ENCODE data around the gene MXI1. TPM values are rescaled to one million over a fixed set of nuclear protein-coding genes. Genes with fewer than 3 reads are reported as not detected.

Gene MXI1
- total and polyA plus RNA-seq, 4 donors = 64.1 to 90.1 (median 81.6) TPM

DNA sequence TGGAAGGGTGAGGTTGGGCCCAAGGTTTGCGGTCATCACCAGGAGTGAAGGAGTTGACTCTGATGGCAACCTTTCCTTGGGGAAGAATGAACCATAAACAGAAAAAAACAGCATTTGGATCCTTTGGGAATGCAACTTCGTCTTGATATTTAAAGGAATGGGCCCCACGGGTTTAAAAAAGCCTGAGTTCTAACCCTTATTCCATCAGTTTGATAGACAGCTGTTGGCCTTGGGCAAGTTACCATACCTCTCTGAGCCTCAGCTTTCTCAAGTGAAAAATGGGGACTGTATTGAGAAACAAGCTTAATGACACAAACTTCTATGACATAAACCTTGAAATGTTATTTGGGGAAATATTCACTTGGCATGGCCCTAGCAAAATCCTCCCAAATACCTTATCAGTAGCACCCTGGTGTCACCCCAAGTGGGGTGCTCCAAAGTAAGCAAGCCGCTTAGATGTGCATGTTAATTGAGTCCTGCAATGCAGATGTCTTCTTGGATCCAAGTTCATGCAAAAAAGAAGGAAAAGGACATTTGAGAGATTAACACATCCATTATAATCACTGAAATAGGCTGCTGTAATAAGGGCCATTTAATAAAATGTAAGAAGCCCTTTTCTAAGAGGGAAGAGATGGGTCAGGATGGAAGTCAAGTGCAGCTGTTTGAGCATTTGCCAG is 13.8 kb downstream of the MXI1 start:
- H3K4me1 ChIP-seq (ENCODE audit: control insufficient read depth, insufficient read depth, low read length) = peaks cover 26% of the 10 kb centered on the region
- H3K27ac ChIP-seq (ENCODE audit: low read depth, low read length) = peak overlapping the region; percentile 94
- H3K9me3 ChIP-seq (ENCODE audit: control insufficient read depth, insufficient read depth, low read length) = no peaks in the 10 kb centered on the region
- no CpG with 5 or more reads among the region's 4 CpGs for WGBS (ENCODE audit: insufficient coverage)
- H3K27me3 ChIP-seq (ENCODE audit: control insufficient read depth, insufficient read depth, low read length) = no peaks in the 10 kb centered on the region
- peak overlapping the region; percentile 54 for H3K4me3 ChIP-seq (ENCODE audit: low read depth, low read length)
- no peaks in the 10 kb centered on the region for H3K36me3 ChIP-seq (ENCODE audit: control insufficient read depth, insufficient read depth, low read length)
- DNase-seq (ENCODE audit: low read depth in 4 of 6, low spot score in 6 of 6) = no peak

DNA sequence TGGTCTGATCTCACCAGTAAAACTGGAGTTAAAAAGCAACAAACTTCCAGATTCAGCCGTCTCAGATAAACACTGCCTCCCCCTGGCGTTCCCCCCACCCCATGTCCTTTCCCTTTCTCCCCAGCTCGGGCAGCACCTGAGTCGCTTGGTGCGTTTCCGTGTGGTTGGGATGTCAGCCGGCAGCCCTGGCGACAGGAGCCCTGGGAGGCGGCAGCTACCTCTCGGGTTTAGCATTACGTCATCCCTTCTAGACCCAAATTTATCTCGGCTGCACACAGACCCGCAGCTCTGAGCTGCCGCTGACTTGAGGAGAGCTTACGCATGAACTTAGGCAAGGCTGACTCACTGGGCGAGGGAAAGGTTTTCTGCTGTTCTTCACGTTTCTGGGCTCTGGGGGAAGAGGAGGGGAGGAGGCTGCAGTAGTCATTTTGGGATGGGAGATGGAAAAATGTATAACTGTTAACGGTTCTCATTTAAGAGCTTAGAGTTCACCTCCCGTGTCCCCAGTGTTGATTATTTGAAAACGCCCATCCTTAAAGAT is 14.4 kb downstream of the MXI1 start:
- peak overlapping the region; percentile 54 for H3K4me3 ChIP-seq (ENCODE audit: low read depth, low read length)
- no peaks in the 10 kb centered on the region for H3K27me3 ChIP-seq (ENCODE audit: control insufficient read depth, insufficient read depth, low read length)
- no peaks in the 10 kb centered on the region for H3K9me3 ChIP-seq (ENCODE audit: control insufficient read depth, insufficient read depth, low read length)
- peaks cover 23% of the 10 kb centered on the region for H3K4me1 ChIP-seq (ENCODE audit: control insufficient read depth, insufficient read depth, low read length)
- peak in 4 of 6 donors; percentile 40 to 87 (median 70) for DNase-seq (ENCODE audit: low read depth in 4 of 6, low spot score in 6 of 6)
- 3% methylated on average over 18 of the region's 20 CpGs for WGBS (ENCODE audit: insufficient coverage)
- no peaks in the 10 kb centered on the region for H3K36me3 ChIP-seq (ENCODE audit: control insufficient read depth, insufficient read depth, low read length)
- H3K27ac ChIP-seq (ENCODE audit: low read depth, low read length) = peak overlapping the region; percentile 94

DNA sequence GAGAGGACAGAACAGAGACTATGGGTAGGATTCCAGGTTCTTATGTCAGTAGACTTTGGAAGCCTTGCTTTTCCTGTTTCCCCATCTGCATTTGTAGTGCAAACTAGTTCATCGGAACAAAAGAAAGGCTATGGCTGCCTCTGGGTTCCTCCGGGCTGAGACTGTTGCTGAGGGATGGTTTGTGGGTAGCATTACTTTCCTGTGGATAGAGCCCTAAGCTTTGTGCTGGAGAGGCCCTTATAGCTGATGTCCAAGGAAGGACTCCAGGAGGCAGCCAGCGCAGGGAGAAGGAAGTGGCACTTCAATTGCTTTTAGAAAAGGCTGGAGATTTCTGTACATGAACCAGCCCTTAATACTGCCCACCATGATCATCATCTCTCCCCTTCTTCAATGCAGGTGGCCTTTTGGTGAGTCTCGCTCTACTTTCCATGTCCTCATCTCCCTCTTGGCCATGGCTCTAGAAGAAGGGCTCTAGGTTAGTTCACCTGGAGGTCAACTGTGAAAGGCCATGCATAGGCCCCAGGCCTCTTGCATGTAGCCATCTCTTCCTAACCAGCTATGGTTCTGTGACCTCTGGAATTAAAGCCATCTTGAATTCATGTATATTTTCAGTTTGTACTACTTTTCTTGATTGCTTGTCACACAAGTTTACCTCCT is 15.4 kb downstream of the MXI1 start:
- Histone ChIP-seq H3K27me3 (ENCODE audit: control insufficient read depth, insufficient read depth, low read length) (no peaks in the 10 kb centered on the region), H3K4me3 (ENCODE audit: low read depth, low read length) (no peak overlapping the region), H3K9me3 (ENCODE audit: control insufficient read depth, insufficient read depth, low read length) (no peaks in the 10 kb centered on the region), H3K4me1 (ENCODE audit: control insufficient read depth, insufficient read depth, low read length) (peaks cover 27% of the 10 kb centered on the region), H3K36me3 (ENCODE audit: control insufficient read depth, insufficient read depth, low read length) (no peaks in the 10 kb centered on the region), H3K27ac (ENCODE audit: low read depth, low read length) (peak overlapping the region; percentile 94)
- WGBS (ENCODE audit: insufficient coverage) = 74% methylated on average over 3 of the region's 4 CpGs
- no peak for DNase-seq (ENCODE audit: low read depth in 4 of 6, low spot score in 6 of 6)

DNA sequence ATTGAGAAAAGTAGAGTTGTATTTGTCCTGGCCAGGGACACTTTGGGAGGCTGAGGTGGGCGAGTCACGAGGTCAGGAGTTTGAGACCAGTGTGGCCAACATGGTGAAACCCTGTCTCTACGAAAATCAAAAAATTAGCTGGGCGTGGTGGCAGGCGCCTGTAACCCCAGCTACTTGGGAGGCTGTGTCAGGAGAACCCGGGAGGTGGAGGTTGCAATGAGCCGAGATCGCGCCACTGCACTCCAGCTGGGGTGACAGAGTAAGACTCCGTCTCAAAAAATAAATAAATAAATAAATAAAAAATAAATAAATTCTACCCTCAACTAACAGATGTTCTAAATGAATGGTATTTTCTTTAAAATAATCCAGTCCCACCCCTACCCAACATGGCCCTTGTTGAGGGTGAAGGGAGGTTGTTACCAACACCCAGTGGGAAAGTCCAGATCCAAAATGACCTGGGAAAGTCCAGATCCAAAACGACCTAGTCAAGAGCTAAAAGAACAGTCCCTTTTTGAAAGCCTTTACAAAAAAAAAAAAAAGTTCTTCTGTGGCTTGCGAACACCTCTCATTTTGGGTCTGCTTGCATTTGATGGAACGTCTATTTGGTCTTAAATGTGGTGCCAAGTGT is 16.0 kb downstream of the MXI1 start:
- 98% methylated on average over 6 of the region's 13 CpGs for WGBS (ENCODE audit: insufficient coverage)
- peaks cover 30% of the 10 kb centered on the region for H3K4me1 ChIP-seq (ENCODE audit: control insufficient read depth, insufficient read depth, low read length)
- no peak overlapping the region for H3K4me3 ChIP-seq (ENCODE audit: low read depth, low read length)
- no peaks in the 10 kb centered on the region for H3K9me3 ChIP-seq (ENCODE audit: control insufficient read depth, insufficient read depth, low read length)
- no peaks in the 10 kb centered on the region for H3K27me3 ChIP-seq (ENCODE audit: control insufficient read depth, insufficient read depth, low read length)
- H3K36me3 ChIP-seq (ENCODE audit: control insufficient read depth, insufficient read depth, low read length) = no peaks in the 10 kb centered on the region
- H3K27ac ChIP-seq (ENCODE audit: low read depth, low read length) = peak overlapping the region; percentile 94
- no peak for DNase-seq (ENCODE audit: low read depth in 4 of 6, low spot score in 6 of 6)

DNA sequence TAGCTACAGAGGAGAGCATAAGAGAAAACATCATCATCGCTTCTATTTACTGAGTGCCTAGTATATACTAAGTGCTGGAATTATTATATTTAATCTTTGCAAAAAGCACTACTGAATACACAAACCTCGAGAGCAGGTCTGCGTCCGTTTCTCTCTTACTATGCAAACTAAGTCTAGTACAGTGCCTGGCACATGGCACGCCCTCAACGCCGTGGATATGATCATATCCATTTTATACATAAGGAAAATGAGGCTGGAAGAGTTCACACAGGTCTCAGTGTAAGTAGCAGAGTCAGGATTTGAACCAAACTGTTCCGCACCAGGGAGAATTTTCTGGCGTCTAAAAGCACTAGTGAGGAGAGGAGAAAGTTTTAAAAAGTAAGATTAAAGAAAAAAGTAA is 17.6 kb downstream of the MXI1 start:
- Histone ChIP-seq H3K9me3 (ENCODE audit: control insufficient read depth, insufficient read depth, low read length) (no peaks in the 10 kb centered on the region), H3K27me3 (ENCODE audit: control insufficient read depth, insufficient read depth, low read length) (no peaks in the 10 kb centered on the region), H3K4me3 (ENCODE audit: low read depth, low read length) (peak overlapping the region; percentile 49), H3K27ac (ENCODE audit: low read depth, low read length) (peak overlapping the region; percentile 79), H3K36me3 (ENCODE audit: control insufficient read depth, insufficient read depth, low read length) (no peaks in the 10 kb centered on the region), H3K4me1 (ENCODE audit: control insufficient read depth, insufficient read depth, low read length) (peaks cover 27% of the 10 kb centered on the region)
- WGBS (ENCODE audit: insufficient coverage) = 64% methylated on average over 3 of the region's 9 CpGs
- no peak for DNase-seq (ENCODE audit: low read depth in 4 of 6, low spot score in 6 of 6)

DNA sequence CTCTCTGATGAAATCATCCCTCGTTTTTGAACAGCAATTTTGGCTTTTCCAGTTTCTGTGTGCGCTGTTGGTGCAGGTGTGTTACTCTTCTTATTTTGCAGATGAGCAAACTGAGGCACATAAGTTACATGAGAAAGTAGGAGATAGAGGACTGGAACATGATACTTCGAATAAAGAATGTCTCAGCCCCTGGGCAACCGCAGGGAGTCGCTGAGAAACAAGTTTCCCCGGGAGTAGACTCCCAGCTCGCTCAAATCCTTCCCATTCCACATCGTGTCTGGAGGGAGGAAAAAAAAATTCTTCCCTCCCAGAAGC is 18.0 kb downstream of the MXI1 start:
- Histone ChIP-seq H3K27me3 (ENCODE audit: control insufficient read depth, insufficient read depth, low read length) (no peaks in the 10 kb centered on the region), H3K36me3 (ENCODE audit: control insufficient read depth, insufficient read depth, low read length) (no peaks in the 10 kb centered on the region), H3K9me3 (ENCODE audit: control insufficient read depth, insufficient read depth, low read length) (no peaks in the 10 kb centered on the region), H3K27ac (ENCODE audit: low read depth, low read length) (peak overlapping the region; percentile 79), H3K4me3 (ENCODE audit: low read depth, low read length) (peak overlapping the region; percentile 49), H3K4me1 (ENCODE audit: control insufficient read depth, insufficient read depth, low read length) (peaks cover 27% of the 10 kb centered on the region)
- WGBS (ENCODE audit: insufficient coverage) = 0% methylated on average over 1 of the region's 8 CpGs
- DNase-seq (ENCODE audit: low read depth in 4 of 6, low spot score in 6 of 6) = no peak

DNA sequence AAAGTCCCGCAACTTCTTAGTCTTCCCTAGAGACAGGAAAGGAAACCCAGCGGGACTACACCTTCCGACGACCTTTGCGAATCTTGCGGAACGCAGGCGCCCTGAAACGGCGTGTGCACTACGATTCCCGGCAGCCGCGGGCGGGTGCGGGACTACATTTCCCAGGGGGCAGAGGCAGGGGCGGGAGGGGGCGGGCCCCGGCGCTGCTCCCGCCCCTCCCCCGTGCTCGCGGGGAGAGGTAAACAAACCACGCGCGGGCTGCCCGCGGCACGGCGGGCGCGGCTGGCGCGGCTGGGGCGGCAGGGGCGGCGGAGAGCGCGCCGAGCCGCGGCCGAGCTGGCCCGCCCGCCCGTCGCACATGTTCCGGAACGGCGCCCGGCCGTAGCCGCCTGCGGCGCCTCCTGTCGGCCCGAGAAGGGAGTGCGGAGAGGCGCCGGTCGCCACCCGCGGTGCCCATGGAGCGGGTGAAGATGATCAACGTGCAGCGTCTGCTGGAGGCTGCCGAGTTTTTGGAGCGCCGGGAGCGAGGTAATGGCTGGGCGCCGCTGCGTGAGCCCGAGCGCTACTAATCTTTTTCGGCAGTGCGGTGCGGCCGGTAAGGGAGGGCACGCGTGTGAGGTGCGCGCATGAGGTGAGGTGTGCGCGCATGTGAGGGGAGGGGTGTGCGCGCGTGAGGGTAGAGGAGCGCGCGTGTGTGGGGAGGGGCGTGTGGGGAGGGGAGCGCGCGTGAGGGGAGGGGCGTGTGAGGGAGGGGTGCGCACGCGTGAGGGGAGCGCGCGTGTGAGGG is 18.5 kb downstream of the MXI1 start:
- peak overlapping the region; percentile 83 for H3K4me3 ChIP-seq (ENCODE audit: low read depth, low read length)
- H3K9me3 ChIP-seq (ENCODE audit: control insufficient read depth, insufficient read depth, low read length) = no peaks in the 10 kb centered on the region
- H3K4me1 ChIP-seq (ENCODE audit: control insufficient read depth, insufficient read depth, low read length) = peaks cover 27% of the 10 kb centered on the region
- peak overlapping the region; percentile 96 for H3K27ac ChIP-seq (ENCODE audit: low read depth, low read length)
- WGBS (ENCODE audit: insufficient coverage) = under 1% methylated on average over 84 of the region's 103 CpGs
- H3K27me3 ChIP-seq (ENCODE audit: control insufficient read depth, insufficient read depth, low read length) = no peaks in the 10 kb centered on the region
- DNase-seq (ENCODE audit: low read depth in 4 of 6, low spot score in 6 of 6) = peak in 5 of 6 donors; percentile 75 to 97 (median 88)
- peaks cover 1% of the 10 kb centered on the region for H3K36me3 ChIP-seq (ENCODE audit: control insufficient read depth, insufficient read depth, low read length)

DNA sequence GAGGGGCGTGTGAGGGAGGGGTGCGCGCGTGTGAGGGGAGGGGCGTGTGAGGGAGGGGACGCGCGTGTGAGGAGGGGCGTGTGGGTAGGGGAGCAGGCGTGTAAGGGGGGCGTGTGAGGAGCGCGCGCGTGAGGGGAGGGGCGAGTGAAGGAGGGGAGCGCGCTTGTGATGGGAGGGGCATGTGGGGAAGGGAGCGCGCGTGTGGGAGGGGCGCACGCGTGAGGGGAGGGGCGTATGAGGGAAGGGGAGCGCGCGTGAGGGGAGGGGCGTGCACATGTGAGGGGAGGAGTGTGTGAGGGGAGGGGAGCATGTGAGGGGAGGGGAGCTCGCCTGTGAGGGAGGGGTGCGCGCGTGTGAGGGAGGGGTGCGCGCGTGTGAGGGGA is 19.1 kb downstream of the MXI1 start:
- 0% methylated on average over 20 of the region's 36 CpGs for WGBS (ENCODE audit: insufficient coverage)
- peaks cover 24% of the 10 kb centered on the region for H3K4me1 ChIP-seq (ENCODE audit: control insufficient read depth, insufficient read depth, low read length)

DNA sequence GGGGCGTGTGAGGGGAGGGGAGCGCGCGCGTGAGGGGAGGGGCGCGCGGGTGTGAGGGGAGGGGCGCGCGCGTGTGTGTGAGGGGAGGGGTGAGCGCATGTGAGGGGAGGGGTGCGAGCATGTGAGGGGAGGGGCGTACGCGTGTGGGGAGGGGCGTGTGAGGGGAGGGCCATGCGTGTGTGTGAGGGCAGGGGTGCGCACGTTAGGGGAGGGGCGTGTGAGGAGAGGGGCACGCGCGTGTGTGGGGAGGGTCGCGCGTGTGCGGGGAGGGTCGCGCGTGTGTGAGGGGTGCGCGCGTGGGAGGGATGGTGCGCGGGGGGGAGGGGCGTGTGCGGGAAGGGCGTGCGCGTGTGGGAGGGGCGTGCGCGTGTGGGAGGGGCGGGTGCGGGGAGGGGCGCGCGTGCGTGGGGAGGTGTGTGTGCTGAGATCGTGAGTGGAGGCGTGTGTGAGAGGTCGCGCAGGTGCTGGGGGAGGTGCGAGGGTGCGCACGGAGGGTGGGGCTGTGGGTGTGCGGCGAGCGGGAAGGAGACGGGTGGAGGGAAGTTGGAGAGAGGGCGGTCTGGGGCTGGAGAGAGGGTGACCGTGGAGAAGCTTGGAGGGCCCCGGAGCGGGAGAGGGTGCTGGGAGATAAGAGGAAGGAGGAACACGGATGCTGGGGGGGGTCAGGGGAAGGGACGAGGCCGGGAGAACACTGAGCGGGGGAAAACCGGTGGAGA is 19.7 kb downstream of the MXI1 start:
- Histone ChIP-seq H3K4me1 (ENCODE audit: control insufficient read depth, insufficient read depth, low read length) (peaks cover 18% of the 10 kb centered on the region), H3K36me3 (ENCODE audit: control insufficient read depth, insufficient read depth, low read length) (peaks cover 4% of the 10 kb centered on the region), H3K4me3 (ENCODE audit: low read depth, low read length) (peak overlapping the region; percentile 83), H3K9me3 (ENCODE audit: control insufficient read depth, insufficient read depth, low read length) (no peaks in the 10 kb centered on the region), H3K27me3 (ENCODE audit: control insufficient read depth, insufficient read depth, low read length) (no peaks in the 10 kb centered on the region), H3K27ac (ENCODE audit: low read depth, low read length) (peak overlapping the region; percentile 96)
- under 1% methylated on average over 54 of the region's 71 CpGs for WGBS (ENCODE audit: insufficient coverage)
- peak in 2 of 6 donors; percentile 38 to 49 for DNase-seq (ENCODE audit: low read depth in 4 of 6, low spot score in 6 of 6)

More for the DNA sequence above, 19.1 kb downstream of the MXI1 start:
- Histone ChIP-seq H3K27ac (ENCODE audit: low read depth, low read length) (peak overlapping the region; percentile 96), H3K36me3 (ENCODE audit: control insufficient read depth, insufficient read depth, low read length) (peaks cover 4% of the 10 kb centered on the region), H3K9me3 (ENCODE audit: control insufficient read depth, insufficient read depth, low read length) (no peaks in the 10 kb centered on the region), H3K27me3 (ENCODE audit: control insufficient read depth, insufficient read depth, low read length) (no peaks in the 10 kb centered on the region), H3K4me3 (ENCODE audit: low read depth, low read length) (peak overlapping the region; percentile 83)
- peak in 4 of 6 donors; percentile 82 to 98 (median 93) for DNase-seq (ENCODE audit: low read depth in 4 of 6, low spot score in 6 of 6)
